Hematopoietic multipotent progenitor cell (in vitro differentiated cells): ENCODE measurements around the gene PDE6D. TPM values are rescaled to one million over a fixed set of nuclear protein-coding genes. Genes with fewer than 3 reads are reported as not detected.
A peak's percentile ranks its signal among the peaks of the same experiment; 100 is the strongest.
"Not testable (repeated sequence)": the region's sequence is repeated elsewhere in the genome, so short reads cannot be mapped to it uniquely, and the experiment has no call there.

Experiments
- DNase-seq, 3 donors: peaks; one replicate each; pipeline ENCODE4 v3.0.0-alpha.2; 2011 to 2015; ENCODE audit warnings: low read depth in 2 of 3, low spot score in 2 of 3
- total RNA-seq: library from RNA; depleted of rRNA; stranded (reverse); fragments of >200 nt; gene quantifications from one replicate; pipeline ENCODE4 v1.2.3, GENCODE V29; 2012

Gene PDE6D
- total RNA-seq, 1 donor = 14.5 TPM

DNA sequence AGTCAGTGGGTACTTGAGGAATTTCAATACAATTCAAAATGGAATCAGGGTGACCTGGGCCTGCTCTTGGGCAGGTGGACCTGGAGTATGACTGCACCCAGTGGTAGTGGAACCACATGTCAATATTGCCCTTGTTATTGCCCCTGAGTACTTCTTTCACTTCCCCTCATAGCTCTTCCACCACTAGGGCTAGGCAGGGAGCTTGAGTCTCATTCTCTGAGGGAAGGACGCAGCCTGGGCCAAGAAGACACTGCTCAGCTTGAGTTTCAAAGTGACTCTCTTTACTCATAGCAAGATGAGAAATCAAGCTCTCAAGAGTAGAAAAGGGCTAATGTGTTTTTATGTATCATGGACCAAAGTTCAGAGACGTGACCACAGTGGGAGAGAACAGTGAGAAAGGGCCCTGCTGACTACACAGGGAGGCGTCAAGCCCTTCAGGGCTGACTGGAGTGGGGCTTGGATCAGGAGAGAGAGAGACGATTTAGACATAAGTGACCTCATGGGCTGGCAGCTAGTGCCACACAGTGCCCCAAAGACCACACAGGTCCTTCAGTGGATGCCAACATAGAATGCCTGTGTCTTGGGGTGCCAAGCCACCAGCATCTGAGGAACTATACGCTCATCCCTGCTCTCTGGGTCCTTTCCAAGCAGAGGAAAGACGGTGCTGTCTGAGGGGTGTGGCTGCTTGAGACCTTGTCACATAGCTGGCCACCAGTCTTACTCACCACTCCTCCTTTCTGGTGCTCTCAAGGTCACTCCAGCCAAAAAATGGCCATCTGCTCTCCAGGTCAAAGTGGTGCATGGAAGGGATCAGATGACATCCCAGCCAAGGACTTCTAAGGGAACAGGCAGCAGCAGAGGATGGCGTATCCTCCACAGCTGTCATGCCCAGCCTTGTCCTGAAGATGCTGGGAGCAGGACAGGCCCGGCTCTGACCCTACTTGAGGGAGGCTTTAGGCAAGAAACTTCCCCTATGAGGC is 59.8 kb downstream of the PDE6D start:
- no peak for DNase-seq

DNA sequence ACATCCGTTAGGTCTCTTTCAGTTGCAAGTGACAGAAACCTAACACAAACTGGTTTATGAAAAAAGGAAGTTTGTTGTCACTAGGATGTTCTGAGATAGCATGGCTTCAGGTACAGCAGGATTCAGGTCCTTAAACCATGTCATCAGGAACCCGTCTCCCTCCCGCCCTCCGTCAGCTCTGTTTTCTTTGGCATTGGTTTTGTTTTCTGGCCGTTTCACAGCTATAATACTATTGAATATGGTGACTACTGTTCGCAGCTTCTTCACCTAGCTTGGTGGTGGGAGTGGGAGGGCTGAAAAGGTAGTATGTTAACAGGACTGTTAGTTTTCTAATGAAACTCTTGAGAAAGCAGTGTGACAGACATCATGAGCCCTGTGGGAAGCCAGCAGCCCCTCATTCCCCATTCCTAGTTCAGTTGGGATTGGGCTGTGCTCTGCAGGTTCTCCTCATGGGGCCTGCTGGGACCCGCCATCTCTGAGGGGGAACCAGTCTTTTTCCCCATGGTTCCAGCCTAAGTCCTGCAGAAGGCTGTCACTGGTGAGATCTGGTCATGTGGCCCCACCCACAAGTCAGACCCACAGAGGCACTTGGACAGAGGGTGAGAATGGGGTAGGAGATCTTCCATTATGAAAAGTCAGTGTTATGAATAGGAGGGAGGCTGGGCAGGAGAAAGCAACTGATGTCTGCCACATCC is 60.6 kb downstream of the PDE6D start:
- no peak for DNase-seq

DNA sequence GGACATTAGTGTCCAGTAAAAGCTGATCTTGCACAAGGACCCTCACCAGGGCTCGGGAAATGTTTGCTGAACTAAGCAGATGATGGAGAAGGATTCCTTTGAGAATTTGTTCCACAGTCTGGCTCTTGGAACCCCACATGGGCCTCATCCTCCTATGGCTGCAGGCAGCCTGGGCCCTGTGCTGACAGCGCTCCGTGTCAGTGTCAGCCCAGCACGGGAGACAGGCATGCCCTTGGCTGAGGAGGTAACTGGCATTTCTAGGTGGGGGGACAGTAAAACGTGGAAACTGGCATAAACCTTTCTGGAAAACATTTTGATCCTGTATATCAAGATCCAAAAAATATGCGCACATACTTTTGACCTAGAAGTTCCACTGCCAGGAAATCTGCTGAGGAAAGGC is 62.3 kb downstream of the PDE6D start:
- no peak for DNase-seq

DNA sequence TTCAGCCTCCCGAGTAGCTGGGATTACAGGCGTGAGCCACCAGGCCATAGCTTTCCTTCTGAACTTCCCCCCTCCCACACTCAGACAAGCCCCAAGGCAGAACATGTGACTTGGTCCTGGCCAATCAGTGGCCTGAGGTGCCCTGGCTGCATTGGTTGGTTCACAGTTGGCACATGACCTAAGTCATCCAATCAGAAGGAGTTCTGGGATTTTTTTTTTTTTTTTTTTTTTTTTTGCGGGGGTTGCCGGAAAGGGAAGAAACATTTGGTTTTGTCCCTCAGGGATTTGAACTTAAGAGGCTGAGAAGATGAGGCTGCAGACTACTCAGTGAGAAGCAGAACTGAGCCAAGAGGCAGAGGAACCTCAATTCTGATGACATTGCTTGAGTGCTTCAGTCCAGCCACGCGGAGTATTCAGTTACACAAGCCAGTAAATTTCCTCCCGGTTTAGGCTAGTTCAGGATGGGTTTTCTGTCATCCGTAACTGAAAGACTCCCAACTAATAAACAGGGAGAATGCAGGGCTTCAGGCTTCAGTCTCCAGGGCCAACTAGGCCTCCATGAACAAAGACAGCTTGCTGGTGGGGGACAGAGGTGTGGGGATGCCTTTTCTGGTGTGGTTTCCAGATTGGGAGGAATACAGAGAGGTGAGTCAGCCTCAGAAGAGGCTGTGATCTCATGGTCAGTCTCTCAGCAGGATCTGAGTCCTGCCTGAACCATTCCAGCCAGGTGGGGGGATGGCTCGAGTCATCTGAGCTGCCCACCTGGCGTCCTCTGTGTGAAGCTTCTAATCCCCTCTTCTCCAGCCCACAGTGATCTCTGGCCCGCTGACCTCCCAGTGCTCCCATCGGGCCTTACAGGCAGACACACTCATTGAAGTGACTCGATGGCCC is 63.6 kb downstream of the PDE6D start:
- DNase-seq = peak in 1 of 3 donors; percentile 36

DNA sequence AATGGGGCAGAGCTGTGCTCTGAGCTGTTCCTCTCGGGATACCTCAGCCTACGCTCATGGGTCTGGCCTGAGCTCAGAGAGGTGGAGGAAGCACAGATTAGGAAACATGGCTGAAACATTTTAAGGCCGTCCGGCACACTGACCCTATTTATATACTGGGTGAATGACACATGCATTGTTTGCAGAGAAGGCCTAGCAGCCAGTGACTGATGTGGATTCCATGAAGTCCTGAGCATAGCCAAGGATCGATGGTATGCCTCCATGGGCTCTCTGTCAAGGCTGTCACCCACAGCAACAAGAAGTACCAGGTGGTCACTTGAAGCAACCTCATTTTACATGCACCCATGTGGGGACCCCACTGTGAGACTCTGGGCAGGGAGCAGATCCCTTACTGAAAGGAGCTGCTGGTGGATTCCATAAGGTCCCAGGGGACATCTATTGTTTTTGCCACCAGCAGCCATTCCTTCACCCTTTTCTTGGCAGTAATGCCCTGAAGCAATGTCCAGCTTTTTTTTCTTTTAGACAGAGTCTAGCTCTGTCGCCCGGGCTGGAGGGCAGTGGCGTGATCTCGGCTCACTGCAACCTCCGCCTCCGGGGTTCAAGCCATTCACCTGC is 64.3 kb downstream of the PDE6D start:
- DNase-seq = no peak

DNA sequence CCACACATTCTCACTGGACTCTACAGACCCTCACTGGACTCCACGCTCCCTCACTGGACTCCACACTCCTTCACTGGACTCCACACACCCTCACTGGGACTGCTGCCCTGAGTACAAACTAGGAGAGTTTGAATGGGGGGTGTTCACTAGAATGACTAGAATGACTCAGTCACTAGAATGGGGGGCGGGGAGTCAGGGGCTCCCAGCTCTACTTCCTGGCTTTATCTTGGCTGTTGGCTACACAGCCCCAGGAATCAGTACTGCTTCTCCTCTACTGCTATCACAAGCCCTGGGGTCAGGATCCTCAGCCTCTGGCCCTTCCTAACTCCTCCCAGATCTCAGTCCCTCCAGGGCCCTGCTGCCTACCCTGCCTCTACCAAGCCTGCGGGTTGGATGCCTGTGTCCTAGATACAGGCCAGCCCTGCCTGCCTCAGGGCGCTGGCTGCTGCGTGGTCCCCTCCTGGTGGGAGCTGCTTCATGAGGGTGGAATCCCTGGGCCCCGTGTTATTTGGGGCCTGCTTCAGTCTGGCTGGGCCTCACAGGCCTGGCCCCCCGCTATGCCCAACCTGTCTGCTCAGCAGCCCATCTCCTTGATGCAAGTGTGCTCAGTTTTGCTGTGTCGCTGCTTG is 65.0 kb downstream of the PDE6D start:
- DNase-seq = no peak

DNA sequence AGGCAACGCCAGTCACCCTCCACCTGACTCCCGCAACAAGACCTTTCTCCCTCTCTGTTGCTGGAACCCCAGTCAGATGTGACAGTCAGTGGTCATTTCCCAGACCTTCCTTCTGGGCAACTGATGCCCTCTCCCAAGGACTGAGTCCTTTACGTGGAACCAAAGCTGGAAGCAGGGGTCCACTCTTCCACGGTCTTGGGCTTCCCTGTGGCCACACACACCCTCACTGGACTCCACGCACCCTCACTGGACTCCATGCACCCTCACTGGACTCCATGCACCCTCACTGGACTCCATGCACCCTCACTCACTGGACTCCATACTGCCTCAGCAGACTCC is 65.6 kb downstream of the PDE6D start:
- no peak for DNase-seq

DNA sequence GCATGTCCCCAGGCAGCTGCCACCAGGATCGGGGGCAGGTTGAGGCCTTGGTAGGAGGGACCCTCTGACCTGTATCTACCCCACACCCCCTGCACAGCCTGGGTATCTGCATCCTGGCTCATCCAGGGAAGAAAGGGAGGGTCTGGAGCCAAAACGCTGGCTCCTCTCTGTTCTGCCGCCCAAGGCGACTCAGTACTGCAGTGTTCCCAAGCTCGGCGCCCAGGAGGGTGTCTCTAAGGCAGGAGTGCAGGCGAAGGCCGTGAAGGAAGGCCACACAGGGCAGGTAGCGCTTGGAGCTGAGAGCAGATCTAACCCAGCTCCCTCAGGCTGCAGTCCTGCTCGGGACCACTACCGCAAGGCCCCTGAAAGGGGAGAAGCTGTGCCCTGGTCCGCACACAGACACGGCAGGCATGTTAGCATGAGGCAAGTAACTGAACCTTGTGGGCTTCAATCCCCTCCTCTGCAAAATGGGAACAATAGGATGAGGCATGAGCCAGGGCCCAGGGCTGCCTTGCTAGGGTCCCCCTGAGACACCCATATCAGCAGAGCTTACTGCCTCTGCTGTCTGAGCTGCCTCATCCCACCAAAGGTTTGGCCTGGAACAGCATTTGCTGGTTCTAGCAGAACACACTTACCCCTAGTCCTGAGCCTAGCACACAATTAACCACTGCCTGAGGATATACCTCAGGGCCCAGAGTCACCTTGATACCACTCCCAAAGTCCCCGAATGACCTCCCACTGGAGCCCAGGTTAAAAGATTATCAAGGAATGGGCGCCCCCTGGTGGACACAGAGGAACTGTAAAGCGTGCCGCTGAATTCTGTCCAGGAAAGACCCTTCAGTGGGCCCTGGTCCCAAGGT is 66.2 kb downstream of the PDE6D start:
- DNase-seq = peak in 2 of 3 donors; percentile 69 to 82

DNA sequence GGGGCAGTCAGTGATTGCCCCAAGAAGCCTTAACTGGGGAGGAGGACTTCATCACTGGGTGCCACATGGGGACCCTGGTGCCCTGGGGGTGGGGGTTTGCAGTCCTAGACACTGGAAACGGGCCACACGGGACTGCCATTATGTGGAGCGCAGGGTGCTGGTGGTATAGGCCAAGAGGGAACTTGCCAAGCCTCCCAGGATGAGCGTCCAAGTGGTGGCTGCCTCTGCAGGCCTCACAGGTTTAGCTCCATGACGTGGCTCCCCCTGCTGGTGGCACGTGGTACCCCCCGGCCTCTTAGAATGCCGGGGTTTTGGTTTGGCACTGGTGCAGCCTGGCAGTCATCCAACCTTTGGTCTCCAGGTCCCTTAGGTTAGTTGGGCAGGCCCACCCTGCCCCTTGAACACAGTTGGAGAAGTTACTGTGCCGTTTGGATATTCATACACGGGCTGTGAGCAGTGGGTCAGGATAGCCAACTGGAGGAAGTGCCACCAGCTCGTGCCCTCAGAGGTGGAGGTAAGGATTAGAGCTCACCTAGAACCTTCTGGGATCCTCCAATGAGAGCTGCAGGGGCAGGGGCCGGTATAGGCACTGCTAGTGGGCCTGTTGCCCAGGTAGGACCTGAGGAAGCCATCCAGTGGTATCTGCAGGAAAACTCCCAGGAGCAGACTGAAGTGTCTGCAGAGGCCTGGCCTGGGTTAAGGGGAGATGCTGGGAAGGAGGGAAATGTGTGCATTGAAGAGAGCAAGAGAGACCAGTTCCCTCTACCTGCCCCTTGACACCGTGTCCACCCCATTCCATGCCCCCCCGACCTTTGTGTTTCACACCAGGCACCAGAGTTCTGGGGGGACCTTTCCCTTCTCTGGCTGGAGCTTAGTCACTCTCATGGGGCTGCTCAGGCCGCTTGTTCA is 67.1 kb downstream of the PDE6D start:
- peak; percentile 89 to 97 (median 91) for DNase-seq

DNA sequence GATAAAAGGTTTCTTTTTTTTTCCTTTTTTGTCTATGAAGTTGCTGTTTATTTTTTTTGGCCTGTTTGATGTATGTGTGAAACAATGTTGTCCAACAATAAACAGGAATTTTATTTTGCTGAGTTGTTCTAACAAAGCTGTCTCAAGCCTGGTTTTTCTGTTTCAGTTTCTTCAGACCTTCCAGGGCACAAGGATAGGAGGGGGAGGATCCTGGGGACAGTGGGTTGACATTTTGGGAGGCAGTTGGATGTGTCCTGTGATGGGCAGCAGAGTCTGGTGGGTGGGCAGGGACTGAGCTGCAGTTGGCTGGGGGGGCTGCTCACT is 67.7 kb downstream of the PDE6D start:
- not testable (repeated sequence) for DNase-seq

DNA sequence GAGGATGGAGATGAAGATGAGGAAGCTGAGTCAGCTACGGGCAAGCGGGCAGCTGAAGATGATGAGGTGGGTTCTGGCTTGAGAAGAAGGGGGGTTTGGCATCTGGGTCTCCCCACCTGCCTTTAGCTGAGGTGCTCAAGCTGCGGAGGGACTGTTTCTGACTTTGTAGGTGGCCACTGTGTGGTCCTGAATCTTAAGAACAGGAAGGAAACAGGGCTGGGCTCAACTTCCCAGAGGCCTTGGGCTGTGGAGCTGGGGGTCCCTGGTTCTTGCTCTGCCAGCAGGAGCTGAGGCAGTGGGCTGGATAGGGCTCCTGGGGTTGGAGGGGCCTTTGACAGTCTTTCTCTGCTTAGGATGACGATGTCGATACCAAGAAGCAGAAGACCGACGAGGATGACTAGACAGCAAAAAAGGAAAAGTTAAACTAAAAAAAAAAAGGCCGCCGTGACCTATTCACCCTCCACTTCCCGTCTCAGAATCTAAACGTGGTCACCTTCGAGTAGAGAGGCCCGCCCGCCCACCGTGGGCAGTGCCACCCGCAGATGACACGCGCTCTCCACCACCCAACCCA is 68.5 kb downstream of the PDE6D start:
- not testable (repeated sequence) for DNase-seq

DNA sequence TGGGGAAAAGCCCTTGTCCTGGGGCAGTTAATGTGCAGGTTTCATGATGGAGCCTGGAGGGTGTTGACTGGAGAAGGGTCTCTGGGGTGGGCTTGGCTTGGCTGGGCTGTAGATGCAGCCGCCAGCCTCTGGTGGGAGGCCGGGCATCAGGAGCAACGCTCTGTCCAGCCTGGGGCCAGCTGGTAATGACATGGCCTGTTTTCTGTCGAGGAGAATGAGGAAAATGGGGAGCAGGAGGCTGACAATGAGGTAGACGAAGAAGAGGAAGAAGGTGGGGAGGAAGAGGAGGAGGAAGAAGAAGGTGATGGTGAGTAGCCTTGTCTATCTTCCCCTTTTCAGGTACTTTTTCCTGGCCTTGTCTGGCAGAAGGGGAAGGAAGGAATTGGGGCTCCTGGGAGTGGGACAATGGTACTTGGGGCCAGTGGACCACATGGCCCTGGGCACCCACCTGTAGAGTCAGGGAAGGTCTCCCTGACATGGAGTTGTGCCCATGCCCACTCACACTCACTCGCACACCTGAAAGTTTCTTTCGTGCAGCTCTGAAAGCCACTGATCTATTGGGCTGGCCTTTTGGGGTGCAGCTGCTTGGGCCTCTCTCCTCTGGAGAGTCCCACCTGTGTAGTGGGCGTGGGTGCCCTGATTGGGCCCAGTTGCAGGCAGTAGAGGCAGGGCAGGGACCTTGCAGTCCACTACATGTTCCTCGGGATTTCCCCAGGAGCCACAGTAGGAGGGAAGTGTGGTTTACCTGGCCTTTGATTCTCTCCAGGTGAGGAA is 69.2 kb downstream of the PDE6D start:
- no peak for DNase-seq

DNA sequence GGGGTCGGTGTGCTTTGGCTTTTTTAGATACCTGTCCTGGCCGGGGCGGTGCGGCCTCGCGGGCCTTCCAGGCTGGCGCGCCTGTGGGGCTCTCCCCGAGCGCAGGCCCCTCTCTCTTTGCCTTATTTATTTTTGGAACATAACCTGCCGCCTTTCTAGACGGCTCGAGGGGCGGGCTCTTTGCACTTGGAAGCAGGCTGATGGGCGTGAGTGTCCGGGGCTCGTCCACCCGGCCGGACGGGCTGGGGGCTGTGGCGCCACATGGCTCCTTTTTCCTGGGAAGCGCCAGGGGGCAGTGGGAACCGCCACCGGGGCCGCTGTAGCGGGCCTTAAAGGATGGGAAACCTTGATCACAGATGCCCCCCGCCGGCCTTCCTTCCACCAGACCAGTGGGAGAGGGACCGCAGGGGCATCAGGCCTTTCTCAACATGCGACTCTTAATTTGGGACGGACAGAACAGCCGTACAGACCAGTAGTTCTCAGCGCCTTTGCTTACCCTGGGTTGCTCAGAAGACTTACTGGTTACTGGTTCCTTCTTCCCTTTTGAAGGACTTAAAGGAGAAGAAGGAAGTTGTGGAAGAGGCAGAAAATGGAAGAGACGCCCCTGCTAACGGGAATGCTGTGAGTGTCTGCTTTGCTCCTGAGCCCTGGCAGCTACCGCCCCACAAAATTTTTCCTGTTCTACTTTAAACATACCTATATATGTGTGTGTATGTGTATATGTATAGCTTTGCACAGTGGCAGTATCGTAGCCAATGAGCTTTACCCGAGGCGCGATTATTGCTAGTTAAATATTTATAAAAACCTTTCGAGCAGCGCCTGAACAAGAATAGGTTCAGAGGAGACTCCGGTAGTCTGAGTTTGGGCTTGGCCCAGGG is 70.0 kb downstream of the PDE6D start:
- DNase-seq = peak in 1 of 3 donors; percentile 18

DNA sequence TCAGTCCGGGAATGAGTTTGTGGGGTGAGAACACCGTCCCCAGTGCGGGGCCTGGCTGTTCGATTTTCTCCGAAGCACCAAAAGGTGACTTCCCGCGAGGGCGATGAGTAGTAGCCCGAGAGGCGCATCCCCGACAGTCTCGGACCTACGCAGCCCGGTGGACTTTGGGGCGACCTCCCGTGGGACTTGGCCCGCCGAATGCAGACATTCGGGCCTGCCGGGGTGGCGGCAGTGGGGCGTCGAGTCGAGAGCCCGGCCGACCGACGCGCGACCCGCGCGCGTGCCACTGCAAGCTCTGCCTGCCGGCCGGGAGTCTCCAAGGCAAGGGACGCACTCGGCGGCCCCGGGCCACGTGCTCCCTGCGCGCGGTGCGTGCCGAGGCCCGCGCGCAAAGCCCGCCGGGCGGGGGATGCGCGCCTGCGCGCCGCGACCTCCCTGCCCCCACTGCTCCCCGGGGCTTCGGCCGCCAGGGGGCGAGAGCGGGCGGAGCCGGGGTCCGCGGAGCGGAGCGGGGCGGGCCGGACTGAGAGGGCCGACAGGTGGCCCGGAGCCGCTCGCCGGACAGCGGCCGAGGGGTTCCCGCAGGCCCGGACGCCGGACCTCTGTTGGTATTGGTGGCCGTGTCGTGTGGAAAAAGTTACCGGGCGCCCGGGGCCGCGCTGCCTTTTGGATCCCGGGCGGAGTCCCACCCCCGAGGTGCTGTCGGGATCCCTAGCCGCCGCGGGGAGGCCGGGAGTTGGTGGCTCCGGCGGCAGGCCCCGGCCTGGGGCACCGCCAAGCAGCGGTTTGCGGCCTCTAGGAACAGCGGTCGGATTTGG is 70.9 kb downstream of the PDE6D start:
- DNase-seq = peak; percentile 83 to 87 (median 84)

DNA sequence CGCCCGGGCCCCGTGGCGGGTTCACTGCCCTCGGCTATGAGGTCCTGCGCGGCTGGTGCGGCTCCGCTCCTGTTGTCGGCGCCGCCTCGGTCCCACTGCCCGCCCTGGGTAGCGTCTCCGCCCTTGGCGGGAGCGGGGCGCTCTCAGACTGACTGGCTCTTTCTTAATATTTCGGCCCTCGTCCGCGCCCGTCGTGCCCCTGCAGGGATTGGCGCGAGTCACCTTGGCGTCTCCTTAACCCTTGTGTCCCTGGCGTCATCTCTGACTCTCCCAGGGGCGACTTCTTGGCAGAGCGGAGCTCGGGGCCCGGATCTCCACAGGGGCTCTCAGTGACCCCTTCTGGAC is 71.5 kb downstream of the PDE6D start:
- peak in 1 of 3 donors; percentile 26 for DNase-seq
